GM18498 (cell line): ENCODE results near the gene ADCY6.

Experiments used
- ATAC-seq: cut with Tn5 transposase; IDR thresholded peaks from one replicate; pipeline ENCODE4 v1.9.1; 2021; ENCODE audit warnings: mild to moderate bottlenecking, moderate library complexity; ENCODE audit not compliant: unreplicated experiment

The ADCY6 gene

GRCh38 chr12:48786591-48787544 lies 2.0 kb downstream of the ADCY6 start:
- no peak for ATAC-seq

GRCh38 chr12:48783432-48783831 lies 5.5 kb downstream of the ADCY6 start:
- ATAC-seq, result no peak

GRCh38 chr12:48782457-48783395 lies 6.2 kb downstream of the ADCY6 start:
- no peak for ATAC-seq

GRCh38 chr12:48781750-48782456 lies 7.0 kb downstream of the ADCY6 start:
- no peak for ATAC-seq

GRCh38 chr12:48780381-48781025 lies 8.4 kb downstream of the ADCY6 start:
- no peak for ATAC-seq

- no peak for ATAC-seq
These were observed 9.0 kb downstream of the ADCY6 start for GRCh38 chr12:48779869-48780268.

- ATAC-seq, result no peak
These were observed 11.1 kb downstream of the ADCY6 start for GRCh38 chr12:48777501-48778400.

GRCh38 chr12:48776956-48777355 lies 11.9 kb downstream of the ADCY6 start:
- no peak for ATAC-seq

- no peak for ATAC-seq
These were observed 12.8 kb downstream of the ADCY6 start for GRCh38 chr12:48775991-48776649.

GRCh38 chr12:48775299-48775698 lies 13.6 kb downstream of the ADCY6 start:
- ATAC-seq, result no peak

- no peak for ATAC-seq
These were observed 14.4 kb downstream of the ADCY6 start for GRCh38 chr12:48774516-48774915.

- no peak for ATAC-seq
These were observed 15.2 kb downstream of the ADCY6 start for GRCh38 chr12:48773686-48774085.

- ATAC-seq, result no peak
These were observed 17.2 kb downstream of the ADCY6 start for GRCh38 chr12:48771588-48772112.

- ATAC-seq, result no peak
These were observed 18.1 kb downstream of the ADCY6 start for GRCh38 chr12:48770756-48771155.

- no peak for ATAC-seq
These were observed 20.2 kb downstream of the ADCY6 start for GRCh38 chr12:48768736-48769135.

GRCh38 chr12:48768147-48768546 lies 20.7 kb downstream of the ADCY6 start:
- no peak for ATAC-seq

GRCh38 chr12:48767521-48767920 lies 21.4 kb downstream of the ADCY6 start:
- ATAC-seq, result no peak

GRCh38 chr12:48767047-48767446 lies 21.8 kb downstream of the ADCY6 start:
- ATAC-seq, result no peak

GRCh38 chr12:48765753-48766162 lies 23.1 kb downstream of the ADCY6 start:
- no peak for ATAC-seq
